ENCODE results near the gene KRT6A.

DNA sequence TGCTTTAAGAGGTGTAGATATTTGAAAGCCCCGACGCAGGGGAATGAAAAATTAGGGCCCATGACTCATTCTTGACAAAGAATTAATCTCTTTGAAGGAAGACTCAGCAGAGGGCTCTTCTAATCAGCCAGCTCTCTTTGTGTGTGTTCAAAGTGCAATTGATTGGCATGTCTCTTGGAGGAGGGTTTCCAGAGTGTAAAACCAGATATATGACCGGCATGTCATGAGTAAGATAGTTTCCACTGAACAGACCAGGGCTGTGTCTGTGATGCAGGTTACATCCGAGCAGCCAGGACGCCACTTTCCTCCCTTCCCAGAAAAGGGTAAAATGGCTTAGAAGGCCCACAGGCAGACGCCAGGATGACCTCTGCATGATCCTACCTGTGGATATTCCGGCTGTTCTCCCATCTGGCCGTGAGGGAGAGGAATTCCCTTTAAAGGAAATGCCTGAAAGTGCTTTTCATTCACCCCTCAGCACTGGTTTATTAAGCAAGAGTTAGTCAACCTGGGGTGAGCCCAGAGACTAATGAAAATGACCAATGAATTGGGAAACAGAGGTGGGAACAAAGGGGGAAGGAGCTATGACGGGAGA lies 51.6 kb downstream of the KRT6A start:
- TF ChIP-seq, protein P1, sequence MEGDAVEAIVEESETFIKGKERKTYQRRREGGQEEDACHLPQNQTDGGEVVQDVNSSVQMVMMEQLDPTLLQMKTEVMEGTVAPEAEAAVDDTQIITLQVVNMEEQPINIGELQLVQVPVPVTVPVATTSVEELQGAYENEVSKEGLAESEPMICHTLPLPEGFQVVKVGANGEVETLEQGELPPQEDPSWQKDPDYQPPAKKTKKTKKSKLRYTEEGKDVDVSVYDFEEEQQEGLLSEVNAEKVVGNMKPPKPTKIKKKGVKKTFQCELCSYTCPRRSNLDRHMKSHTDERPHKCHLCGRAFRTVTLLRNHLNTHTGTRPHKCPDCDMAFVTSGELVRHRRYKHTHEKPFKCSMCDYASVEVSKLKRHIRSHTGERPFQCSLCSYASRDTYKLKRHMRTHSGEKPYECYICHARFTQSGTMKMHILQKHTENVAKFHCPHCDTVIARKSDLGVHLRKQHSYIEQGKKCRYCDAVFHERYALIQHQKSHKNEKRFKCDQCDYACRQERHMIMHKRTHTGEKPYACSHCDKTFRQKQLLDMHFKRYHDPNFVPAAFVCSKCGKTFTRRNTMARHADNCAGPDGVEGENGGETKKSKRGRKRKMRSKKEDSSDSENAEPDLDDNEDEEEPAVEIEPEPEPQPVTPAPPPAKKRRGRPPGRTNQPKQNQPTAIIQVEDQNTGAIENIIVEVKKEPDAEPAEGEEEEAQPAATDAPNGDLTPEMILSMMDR (IDR thresholded peaks at IDR 0.05 in 2 of 3, conservative IDR thresholded peaks at IDR 0.05 in 1 of 3; ENCODE audit: control insufficient read depth in 2 of 3, extremely low read depth in 1 of 3, insufficient read depth in 1 of 3, low read depth in 3 of 3, low read length in 3 of 3), result no peak
- TF ChIP-seq KAT2A (conservative IDR thresholded peaks at IDR 0.05; ENCODE audit: control insufficient read depth, low read depth, low read length) (no peak), CEBPB (IDR thresholded peaks at IDR 0.05; ENCODE audit: borderline replicate concordance in 1 of 2, low read depth in 2 of 2, low read length in 2 of 2) (no peak), NRF1 (conservative IDR thresholded peaks at IDR 0.05; ENCODE audit: low read depth, low read length) (no peak), EZH2 (IDR thresholded peaks at IDR 0.05; ENCODE audit: borderline replicate concordance, control insufficient read depth, low read depth, low read length) (no peak)
- TF ChIP-seq, protein P2, sequence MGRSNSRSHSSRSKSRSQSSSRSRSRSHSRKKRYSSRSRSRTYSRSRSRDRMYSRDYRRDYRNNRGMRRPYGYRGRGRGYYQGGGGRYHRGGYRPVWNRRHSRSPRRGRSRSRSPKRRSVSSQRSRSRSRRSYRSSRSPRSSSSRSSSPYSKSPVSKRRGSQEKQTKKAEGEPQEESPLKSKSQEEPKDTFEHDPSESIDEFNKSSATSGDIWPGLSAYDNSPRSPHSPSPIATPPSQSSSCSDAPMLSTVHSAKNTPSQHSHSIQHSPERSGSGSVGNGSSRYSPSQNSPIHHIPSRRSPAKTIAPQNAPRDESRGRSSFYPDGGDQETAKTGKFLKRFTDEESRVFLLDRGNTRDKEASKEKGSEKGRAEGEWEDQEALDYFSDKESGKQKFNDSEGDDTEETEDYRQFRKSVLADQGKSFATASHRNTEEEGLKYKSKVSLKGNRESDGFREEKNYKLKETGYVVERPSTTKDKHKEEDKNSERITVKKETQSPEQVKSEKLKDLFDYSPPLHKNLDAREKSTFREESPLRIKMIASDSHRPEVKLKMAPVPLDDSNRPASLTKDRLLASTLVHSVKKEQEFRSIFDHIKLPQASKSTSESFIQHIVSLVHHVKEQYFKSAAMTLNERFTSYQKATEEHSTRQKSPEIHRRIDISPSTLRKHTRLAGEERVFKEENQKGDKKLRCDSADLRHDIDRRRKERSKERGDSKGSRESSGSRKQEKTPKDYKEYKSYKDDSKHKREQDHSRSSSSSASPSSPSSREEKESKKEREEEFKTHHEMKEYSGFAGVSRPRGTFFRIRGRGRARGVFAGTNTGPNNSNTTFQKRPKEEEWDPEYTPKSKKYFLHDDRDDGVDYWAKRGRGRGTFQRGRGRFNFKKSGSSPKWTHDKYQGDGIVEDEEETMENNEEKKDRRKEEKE (IDR thresholded peaks at IDR 0.05), result no peak

Data from GM12878 (cell line).